MM.1S (cell line): ENCODE results near the gene RHBDL1.

ENCODE experiments used
- DNase-seq: peaks from one replicate; pipeline ENCODE4 v3.0.0-alpha.2; 2015
- H2AFZ ChIP-seq: fragments of 300-600 bp; sonication (generic); 2 replicates; pipeline ENCODE4 v1.6.0; 2016; ENCODE audit warnings: antibody characterized with exemption, low read length
- H3F3A ChIP-seq: fragments of 300-600 bp; sonication (generic); 2 replicates; pipeline ENCODE4 v1.6.1; 2016; ENCODE audit warnings: mild to moderate bottlenecking, antibody characterized with exemption, low read length, moderate library complexity, mixed read lengths; ENCODE audit not compliant: insufficient read depth
- H3K27ac ChIP-seq: fragments of 300-600 bp; sonication (generic); 2 replicates; pipeline ENCODE4 v1.5.1; 2016; ENCODE audit warnings: mild to moderate bottlenecking, low read length
- H3K27me3 ChIP-seq: fragments of 300-600 bp; sonication (generic); replicated peaks from 2 replicates; pipeline ENCODE4 v1.6.0; 2016; ENCODE audit warnings: low read length; ENCODE audit not compliant: insufficient read depth
- H3K36me3 ChIP-seq: fragments of 300-600 bp; sonication (generic); replicated peaks from 2 replicates; pipeline ENCODE4 v1.6.1; 2016; ENCODE audit warnings: mild to moderate bottlenecking, low read length, mixed read lengths; ENCODE audit not compliant: insufficient read depth
- H3K4me1 ChIP-seq: fragments of 300-600 bp; sonication (generic); 2 replicates; pipeline ENCODE4 v1.6.1; 2016; ENCODE audit warnings: low read length, mixed read lengths
- H3K4me2 ChIP-seq: fragments of 300-600 bp; sonication (generic); 2 replicates; pipeline ENCODE4 v1.6.0; 2016; ENCODE audit warnings: low read depth, low read length
- H3K4me3 ChIP-seq: fragments of 300-600 bp; sonication (generic); 2 replicates; pipeline ENCODE4 v1.5.1; 2016; ENCODE audit warnings: low read length, mixed read lengths
- H3K79me2 ChIP-seq: fragments of 300-600 bp; sonication (generic); 2 replicates; pipeline ENCODE4 v1.6.1; 2016; ENCODE audit warnings: mixed run types, low read length, mixed read lengths
- H3K9ac ChIP-seq: fragments of 300-600 bp; sonication (generic); 2 replicates; pipeline ENCODE4 v1.6.1; 2016; ENCODE audit warnings: low read length, mixed read lengths
- H3K9me2 ChIP-seq: fragments of 300-600 bp; sonication (generic); replicated peaks from 2 replicates; pipeline ENCODE4 v1.6.1; 2016; ENCODE audit warnings: mild to moderate bottlenecking, low read length, mixed read lengths; ENCODE audit not compliant: insufficient read depth
- H3K9me3 ChIP-seq: fragments of 300-600 bp; sonication (generic); replicated peaks from 2 replicates; pipeline ENCODE4 v1.6.1; 2016; ENCODE audit warnings: mild to moderate bottlenecking, low read length, mixed read lengths; ENCODE audit not compliant: insufficient read depth
- H4K20me1 ChIP-seq: fragments of 300-600 bp; sonication (generic); 2 replicates; pipeline ENCODE4 v1.6.1; 2016; ENCODE audit warnings: mild to moderate bottlenecking, low read length, moderate library complexity, mixed read lengths; ENCODE audit not compliant: insufficient read depth
- EZH2 ChIP-seq: fragments of 300-600 bp; sonication (generic); optimal IDR thresholded peaks from 2 replicates; pipeline ENCODE3; 2017; ENCODE audit warnings: low read depth, mild to moderate bottlenecking, antibody characterized with exemption, low read length, mixed read lengths
- EZH2phosphoT487 ChIP-seq: fragments of 300-600 bp; sonication (generic); IDR thresholded peaks from 2 replicates; pipeline ENCODE4 v1.6.1; 2018; ENCODE audit warnings: antibody characterized with exemption, low read length
- TF ChIP-seq, protein P1 (sequence below): fragments of 300-600 bp; sonication (generic); IDR thresholded peaks from 2 replicates; pipeline ENCODE4 v1.5.1; 2016; ENCODE audit warnings: antibody characterized with exemption, low read length, mixed read lengths

RHBDL1 gene

DNA sequence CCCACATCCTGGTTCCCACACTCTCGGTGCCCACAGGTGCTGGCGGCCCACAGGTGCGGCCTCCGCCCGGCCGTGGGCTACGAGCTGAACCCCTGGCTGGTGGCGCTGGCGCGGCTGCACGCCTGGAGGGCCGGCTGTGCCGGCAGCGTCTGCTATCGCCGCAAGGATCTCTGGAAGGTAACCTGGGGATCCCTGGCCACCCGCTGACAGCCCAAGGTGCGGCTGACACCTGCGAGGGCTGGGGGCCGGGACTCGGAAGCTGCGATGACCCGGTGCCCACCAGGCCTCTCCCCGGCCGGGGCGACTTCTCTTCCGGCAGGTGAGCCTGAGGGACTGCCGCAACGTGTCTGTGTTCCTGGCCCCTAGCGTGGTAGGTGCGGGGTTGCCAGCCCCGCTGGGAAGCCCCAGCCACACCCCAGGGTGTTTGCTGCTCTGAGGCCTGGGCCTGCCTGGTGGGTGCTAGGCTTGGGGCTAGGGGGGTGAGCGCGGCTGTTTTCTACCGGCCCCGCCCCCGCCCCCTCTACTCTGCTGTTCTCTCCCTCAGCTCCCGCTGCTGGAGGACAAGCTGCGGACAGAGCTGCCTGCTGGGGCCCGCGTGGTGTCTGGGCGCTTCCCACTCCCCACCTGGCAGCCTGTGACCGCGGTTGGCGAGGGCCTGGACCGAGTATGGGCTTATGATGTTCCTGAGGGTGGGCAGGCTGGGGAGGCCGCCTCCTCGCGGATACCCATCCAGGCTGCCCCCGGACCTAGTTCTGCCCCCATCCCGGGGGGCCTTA is 46.5 kb downstream of the RHBDL1 start:
- peaks cover 17% of the 10 kb centered on the region for H3K27me3 ChIP-seq
- peaks cover 9% of the 10 kb centered on the region for H3K4me1 ChIP-seq
- no peaks in the 10 kb centered on the region for H3K36me3 ChIP-seq
- no peaks in the 10 kb centered on the region for H4K20me1 ChIP-seq
- no peak overlapping the region; the same call in 1 of the 2 replicates for H3K27ac ChIP-seq
- no peaks in the 10 kb centered on the region for H3K9me2 ChIP-seq
- H3K4me2 ChIP-seq = peak overlapping the region; percentile 61
- no peaks in the 10 kb centered on the region for H3K9me3 ChIP-seq
- H3K79me2 ChIP-seq = peaks cover 9% of the 10 kb centered on the region; the same call in 1 of the 2 replicates
- no peak overlapping the region for H2AFZ ChIP-seq
- H3F3A ChIP-seq = peaks cover 17% of the 10 kb centered on the region; the same call in 1 of the 2 replicates
- no peak overlapping the region for H3K9ac ChIP-seq
- DNase-seq = no peak
- peak overlapping the region; percentile 42 for H3K4me3 ChIP-seq
- no peak for TF ChIP-seq EZH2phosphoT487
- TF ChIP-seq EZH2 = no peak
- TF ChIP-seq, protein P1, sequence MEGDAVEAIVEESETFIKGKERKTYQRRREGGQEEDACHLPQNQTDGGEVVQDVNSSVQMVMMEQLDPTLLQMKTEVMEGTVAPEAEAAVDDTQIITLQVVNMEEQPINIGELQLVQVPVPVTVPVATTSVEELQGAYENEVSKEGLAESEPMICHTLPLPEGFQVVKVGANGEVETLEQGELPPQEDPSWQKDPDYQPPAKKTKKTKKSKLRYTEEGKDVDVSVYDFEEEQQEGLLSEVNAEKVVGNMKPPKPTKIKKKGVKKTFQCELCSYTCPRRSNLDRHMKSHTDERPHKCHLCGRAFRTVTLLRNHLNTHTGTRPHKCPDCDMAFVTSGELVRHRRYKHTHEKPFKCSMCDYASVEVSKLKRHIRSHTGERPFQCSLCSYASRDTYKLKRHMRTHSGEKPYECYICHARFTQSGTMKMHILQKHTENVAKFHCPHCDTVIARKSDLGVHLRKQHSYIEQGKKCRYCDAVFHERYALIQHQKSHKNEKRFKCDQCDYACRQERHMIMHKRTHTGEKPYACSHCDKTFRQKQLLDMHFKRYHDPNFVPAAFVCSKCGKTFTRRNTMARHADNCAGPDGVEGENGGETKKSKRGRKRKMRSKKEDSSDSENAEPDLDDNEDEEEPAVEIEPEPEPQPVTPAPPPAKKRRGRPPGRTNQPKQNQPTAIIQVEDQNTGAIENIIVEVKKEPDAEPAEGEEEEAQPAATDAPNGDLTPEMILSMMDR = no peak

DNA sequence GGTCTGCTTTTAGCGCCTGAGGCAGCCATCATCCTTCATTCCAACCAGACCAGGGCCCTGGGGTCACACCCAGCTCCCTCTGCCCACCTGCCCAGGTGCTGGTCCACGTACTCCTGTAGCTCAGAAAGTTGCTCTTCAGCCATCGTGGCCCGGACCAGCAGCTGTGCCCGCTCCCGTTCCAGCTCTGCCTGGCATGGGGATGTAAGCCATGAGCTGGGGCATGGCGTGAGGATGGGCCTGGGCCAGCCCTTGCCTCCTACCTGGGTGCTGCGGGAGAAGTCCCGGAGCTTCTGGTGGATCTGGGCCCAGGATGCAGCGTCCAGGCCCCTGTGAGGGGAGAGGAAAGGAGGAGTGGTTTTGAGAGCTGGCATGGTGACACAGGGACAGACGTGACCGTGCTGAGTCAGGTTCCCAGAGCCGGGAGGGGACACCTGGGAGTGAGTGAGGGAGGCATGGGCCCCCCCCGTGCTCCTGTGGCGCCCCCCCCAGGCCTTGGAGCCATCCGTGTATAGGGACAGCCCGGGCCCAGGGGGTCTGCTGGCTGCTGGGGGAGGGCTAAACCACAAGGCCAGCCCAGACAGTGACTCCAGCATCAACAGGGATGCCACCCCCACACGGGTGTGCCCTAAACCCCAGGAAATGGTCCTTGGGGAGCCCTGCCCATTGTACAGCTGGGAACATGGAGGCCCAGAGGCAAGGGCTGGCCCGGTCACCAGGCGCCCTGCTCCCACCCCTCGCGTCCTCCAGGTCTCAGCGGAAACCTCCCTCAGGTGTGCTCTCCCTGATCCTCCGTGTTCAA is 47.6 kb downstream of the RHBDL1 start:
- Histone ChIP-seq H3K9me3 (no peaks in the 10 kb centered on the region), H3K36me3 (no peaks in the 10 kb centered on the region), H4K20me1 (no peaks in the 10 kb centered on the region), H3K79me2 (peaks cover 9% of the 10 kb centered on the region; the same call in 1 of the 2 replicates), H3K4me2 (no peak overlapping the region), H3K4me3 (no peak overlapping the region), H3K9me2 (no peaks in the 10 kb centered on the region), H3K9ac (no peak overlapping the region), H2AFZ (no peak overlapping the region), H3K27ac (no peak overlapping the region), H3K4me1 (peaks cover 9% of the 10 kb centered on the region), H3F3A (peaks cover 23% of the 10 kb centered on the region; the same call in 1 of the 2 replicates), H3K27me3 (peaks cover 6% of the 10 kb centered on the region; the same call in 1 of the 2 replicates)
- TF ChIP-seq EZH2 = no peak
- TF ChIP-seq, protein P1 = no peak
- no peak for DNase-seq

DNA sequence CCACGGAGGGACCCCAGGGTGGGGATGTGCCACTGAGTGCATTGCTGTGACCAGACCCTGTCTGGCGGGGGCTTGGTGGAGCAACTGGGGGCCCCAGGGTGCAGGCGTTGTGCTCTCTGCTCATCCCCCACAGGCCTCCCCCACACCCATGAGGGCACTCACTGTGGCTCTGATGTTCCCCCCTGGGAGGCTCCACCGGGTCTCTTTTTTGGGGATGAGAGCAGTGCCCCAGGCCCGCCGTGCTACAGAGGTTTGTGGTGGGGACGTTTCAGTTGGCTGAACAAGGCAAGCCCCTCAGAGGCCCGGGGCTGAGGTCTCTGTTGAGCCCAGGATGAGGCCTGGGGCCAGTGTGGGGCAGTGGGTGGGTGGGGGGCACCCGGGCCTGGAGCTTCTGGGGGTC is 48.2 kb downstream of the RHBDL1 start:
- Histone ChIP-seq H3K9me2 (no peaks in the 10 kb centered on the region), H3F3A (peaks cover 23% of the 10 kb centered on the region; the same call in 1 of the 2 replicates), H3K27me3 (no peaks in the 10 kb centered on the region), H3K27ac (no peak overlapping the region), H3K9ac (no peak overlapping the region), H3K36me3 (no peaks in the 10 kb centered on the region), H3K4me1 (peaks cover 9% of the 10 kb centered on the region), H3K4me2 (no peak overlapping the region), H3K4me3 (no peak overlapping the region), H4K20me1 (no peaks in the 10 kb centered on the region), H3K9me3 (no peaks in the 10 kb centered on the region), H2AFZ (no peak overlapping the region), H3K79me2 (peaks cover 9% of the 10 kb centered on the region; the same call in 1 of the 2 replicates)
- no peak for DNase-seq
- TF ChIP-seq EZH2 (no peak), EZH2phosphoT487 (no peak)
- TF ChIP-seq, protein P1 = no peak
